Kidney (tissue), 14 donors: ENCODE results near the gene GPR107. TPM values are rescaled to one million over a fixed set of nuclear protein-coding genes. Genes with fewer than 3 reads are reported as not detected.

Experiments
- DNase-seq, 5 donors: peaks; one replicate each; pipeline ENCODE4 v3.0.0-alpha.2; 2013 to 2020
- FAIRE-seq: peaks from 2 replicates; lab custom pipeline; 2012; peaks lifted over from hg19 to GRCh38; lab: Jason Lieb, UNC
- H3K27ac ChIP-seq, 2 donors: one replicate each; pipeline ENCODE4 v1.7.0; 2013; ENCODE audit warnings: low read depth in 2 of 2, low read length in 2 of 2, inconsistent platforms in 1 of 2
- H3K27me3 ChIP-seq: one replicate; pipeline ENCODE4 v1.7.1; 2013; ENCODE audit warnings: low read length, inconsistent platforms; ENCODE audit not compliant: control insufficient read depth, insufficient read depth
- H3K36me3 ChIP-seq, 3 donors: one replicate each; pipeline versions ENCODE4 v1.7.0 to v1.7.1; 2013; ENCODE audit warnings: low read length in 3 of 3, control low read depth in 1 of 3, inconsistent platforms in 1 of 3; ENCODE audit not compliant: insufficient read depth in 3 of 3, control insufficient read depth in 2 of 3
- H3K4me1 ChIP-seq, 3 donors: one replicate each; pipeline versions ENCODE4 v1.7.0 to v1.7.1; 2013; ENCODE audit warnings: low read length in 3 of 3, inconsistent platforms in 1 of 3, low read depth in 1 of 3; ENCODE audit not compliant: control insufficient read depth in 2 of 3, insufficient read depth in 2 of 3
- H3K4me3 ChIP-seq, 3 donors: one replicate each; pipeline versions ENCODE4 v1.7.0 to v1.8.1; 2013; ENCODE audit warnings: low read length in 3 of 3, control low read depth in 1 of 3, inconsistent platforms in 1 of 3
- H3K9ac ChIP-seq, 3 donors: one replicate each; pipeline versions ENCODE4 v1.7.0 to v1.7.1; 2013; ENCODE audit warnings: low read length in 3 of 3, control low read depth in 1 of 3, inconsistent platforms in 1 of 3
- H3K9me3 ChIP-seq, 3 donors: one replicate each; pipeline versions ENCODE4 v1.7.0 to v1.7.1; 2013; ENCODE audit warnings: low read length in 3 of 3, control low read depth in 1 of 3, inconsistent platforms in 1 of 3; ENCODE audit not compliant: control insufficient read depth in 2 of 3, insufficient read depth in 1 of 3
- intact Hi-C: fragments of 100-400 bp; cut with DNase I; formaldehyde crosslinking; loops from one replicate; pipeline ENCODE4 v1.11.1; 2022
- polyA plus RNA-seq: library from polyadenylated mRNA; stranded (reverse); fragments of 350-450 nt; fragmentation: Illumina TruSeq; extraction: RNeasy Lipid Tissue Mini Kit (QIAGEN cat#74804); gene quantifications from one replicate; pipeline ENCODE4 v1.2.3, GENCODE V29; 2014; ENCODE audit warnings: low read depth, low replicate concordance; ENCODE audit not compliant: insufficient read depth
- total RNA-seq: library from RNA; stranded (reverse); fragmentation: NEBNext Ultra II Directional; extraction: Animal tissue kit (Norgen Biotek cat#: 25700); gene quantifications from one replicate; pipeline ENCODE4 v1.2.1, GENCODE V29; 2021
- TF ChIP-seq, protein P1 (sequence below): IDR thresholded peaks from 3 replicates; pipeline ENCODE4 v1.5.1; 2012; ENCODE audit warnings: mild to moderate bottlenecking, moderate library complexity, borderline replicate concordance; ENCODE audit not compliant: insufficient read depth; ENCODE audit errors: extremely low read depth
- donor health status: control.
- donor health status: control.
- donor health status: control.
- donor health status: control.
- donor health status: control.
- donor health status: DM: yes; HTN: yes; CAD: no.
- donor health status: Normal renal cell carcinoma (clear cell type).

Gene GPR107
- total and polyA plus RNA-seq, 2 donors from 2014 or later: 18.0 to 45.6 TPM

DNA sequence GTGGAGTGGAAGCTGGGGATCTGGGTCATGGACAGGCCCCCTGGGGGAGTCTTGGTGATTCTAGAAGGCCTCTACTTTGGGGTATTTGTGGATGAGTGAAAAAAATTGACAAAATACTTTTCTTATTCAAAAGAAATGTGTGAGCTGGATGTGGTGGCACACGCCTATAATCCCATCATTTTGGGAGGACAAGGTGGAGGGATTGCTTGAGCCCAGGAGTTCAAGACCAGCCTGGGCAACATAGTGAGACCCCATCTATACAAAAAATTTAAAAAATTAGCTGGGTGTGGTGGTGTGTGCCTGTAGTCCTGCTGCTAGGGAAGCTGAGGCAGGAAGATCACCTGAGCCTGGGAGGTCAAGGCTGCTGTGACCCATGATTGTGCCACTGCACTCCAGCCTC, 111.9 kb downstream of the GPR107 start:
- Histone ChIP-seq H3K9me3 (no peaks in the 10 kb centered on the region), H3K4me1 (no peaks in the 10 kb centered on the region), H3K9ac (no peak overlapping the region), H3K4me3 (no peak overlapping the region), H3K36me3 (no peaks in the 10 kb centered on the region), H3K27me3 (no peaks in the 10 kb centered on the region), H3K27ac (no peak overlapping the region)
- DNase-seq: no peak
- FAIRE-seq: no peak
- intact Hi-C loops: no loop called here
- TF ChIP-seq, protein P1, sequence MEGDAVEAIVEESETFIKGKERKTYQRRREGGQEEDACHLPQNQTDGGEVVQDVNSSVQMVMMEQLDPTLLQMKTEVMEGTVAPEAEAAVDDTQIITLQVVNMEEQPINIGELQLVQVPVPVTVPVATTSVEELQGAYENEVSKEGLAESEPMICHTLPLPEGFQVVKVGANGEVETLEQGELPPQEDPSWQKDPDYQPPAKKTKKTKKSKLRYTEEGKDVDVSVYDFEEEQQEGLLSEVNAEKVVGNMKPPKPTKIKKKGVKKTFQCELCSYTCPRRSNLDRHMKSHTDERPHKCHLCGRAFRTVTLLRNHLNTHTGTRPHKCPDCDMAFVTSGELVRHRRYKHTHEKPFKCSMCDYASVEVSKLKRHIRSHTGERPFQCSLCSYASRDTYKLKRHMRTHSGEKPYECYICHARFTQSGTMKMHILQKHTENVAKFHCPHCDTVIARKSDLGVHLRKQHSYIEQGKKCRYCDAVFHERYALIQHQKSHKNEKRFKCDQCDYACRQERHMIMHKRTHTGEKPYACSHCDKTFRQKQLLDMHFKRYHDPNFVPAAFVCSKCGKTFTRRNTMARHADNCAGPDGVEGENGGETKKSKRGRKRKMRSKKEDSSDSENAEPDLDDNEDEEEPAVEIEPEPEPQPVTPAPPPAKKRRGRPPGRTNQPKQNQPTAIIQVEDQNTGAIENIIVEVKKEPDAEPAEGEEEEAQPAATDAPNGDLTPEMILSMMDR: no peak

DNA sequence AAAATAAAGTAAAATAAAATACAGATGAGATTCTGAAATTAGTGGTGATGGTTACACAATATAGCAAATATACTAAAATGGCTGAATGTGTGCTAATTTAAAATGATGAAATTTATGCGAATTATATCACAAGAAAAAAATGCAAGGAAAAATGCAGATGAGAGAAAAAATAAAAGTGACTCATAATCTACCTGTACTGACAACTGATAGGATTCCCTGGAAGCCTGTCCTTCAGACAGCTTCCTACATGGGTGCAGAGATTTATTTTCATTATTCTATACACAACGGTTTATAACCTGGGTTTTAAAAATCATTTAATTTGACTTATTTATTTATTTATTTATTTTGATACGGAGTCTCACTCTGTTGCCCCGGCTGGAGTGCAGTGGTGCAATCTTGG, 112.7 kb downstream of the GPR107 start:
- Histone ChIP-seq H3K4me1 (no peaks in the 10 kb centered on the region), H3K36me3 (no peaks in the 10 kb centered on the region), H3K27ac (no peak overlapping the region), H3K4me3 (no peak overlapping the region), H3K9ac (no peak overlapping the region), H3K27me3 (no peaks in the 10 kb centered on the region), H3K9me3 (no peaks in the 10 kb centered on the region)
- DNase-seq: no peak
- FAIRE-seq: no peak
- intact Hi-C loops: no loop called here
- TF ChIP-seq, protein P1: no peak

DNA sequence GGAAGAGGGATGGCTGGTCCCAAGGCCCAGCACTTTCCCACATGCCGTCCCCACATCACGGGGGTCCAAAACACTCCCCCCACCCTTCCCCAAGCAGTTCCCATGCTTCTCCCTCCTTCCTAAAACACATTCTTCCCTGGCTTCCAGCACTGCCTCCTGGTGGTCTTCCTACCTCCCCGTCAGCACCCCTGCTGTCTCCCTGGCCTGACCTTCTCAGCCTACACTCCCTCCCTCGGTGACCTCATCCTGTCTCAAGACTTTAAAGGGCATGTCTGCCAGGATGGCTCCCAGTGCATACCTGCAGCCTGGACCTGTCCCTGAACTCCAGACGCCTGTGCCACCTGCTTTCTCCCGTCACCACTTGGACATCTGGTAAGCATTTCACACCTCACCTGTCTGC, 114.2 kb downstream of the GPR107 start:
- no peak for DNase-seq
- Histone ChIP-seq H3K27me3 (no peaks in the 10 kb centered on the region), H3K9ac (no peak overlapping the region), H3K4me3 (no peak overlapping the region), H3K9me3 (no peaks in the 10 kb centered on the region), H3K36me3 (no peaks in the 10 kb centered on the region), H3K27ac (no peak overlapping the region), H3K4me1 (peaks cover 0 to 2% (median 0%) of the 10 kb centered on the region in 3 donors)
- TF ChIP-seq, protein P1: no peak
- no peak for FAIRE-seq
- intact Hi-C loops: no loop called here
